ENCODE results near the gene CD207. TPM values are rescaled to one million over a fixed set of nuclear protein-coding genes. Genes with fewer than 3 reads are reported as not detected.

CD207 gene
- total and polyA plus RNA-seq, 2 donors from 2014 or later, result 0.66 TPM; not detected in 1

GRCh38 chr2:70852824-70853223 lies 17.2 kb upstream of the CD207 start:
- H3K9me3 ChIP-seq (ENCODE audit: control insufficient read depth in 2 of 3, insufficient read depth in 1 of 3, low read length in 3 of 3), result no peaks in the 10 kb centered on the region
- DNase-seq (no peak), FAIRE-seq (no peak)
- no peaks in the 10 kb centered on the region for H3K36me3 ChIP-seq (ENCODE audit: control insufficient read depth in 2 of 3, insufficient read depth in 3 of 3, low read length in 3 of 3)
- no peak overlapping the region for H3K4me3 ChIP-seq (ENCODE audit: low read length in 3 of 3)
- no peaks in the 10 kb centered on the region for H3K27me3 ChIP-seq (ENCODE audit: control insufficient read depth, insufficient read depth, low read length)
- H3K27ac ChIP-seq (ENCODE audit: low read depth in 2 of 2, low read length in 2 of 2), result no peak overlapping the region
- no peak overlapping the region for H3K9ac ChIP-seq (ENCODE audit: low read length in 3 of 3)
- intact Hi-C loops (cut with DNase I), result no loop called here
- no peaks in the 10 kb centered on the region for H3K4me1 ChIP-seq (ENCODE audit: control insufficient read depth in 2 of 3, insufficient read depth in 2 of 3, low read depth in 1 of 3, low read length in 3 of 3)
- TF ChIP-seq CTCF (IDR thresholded peaks at IDR 0.05; ENCODE audit: borderline replicate concordance, extremely low read depth, insufficient read depth), result no peak

- Histone ChIP-seq H3K4me1 (ENCODE audit: control insufficient read depth in 2 of 3, insufficient read depth in 2 of 3, low read depth in 1 of 3, low read length in 3 of 3) (no peaks in the 10 kb centered on the region), H3K36me3 (ENCODE audit: control insufficient read depth in 2 of 3, insufficient read depth in 3 of 3, low read length in 3 of 3) (no peaks in the 10 kb centered on the region), H3K27ac (ENCODE audit: low read depth in 2 of 2, low read length in 2 of 2) (no peak overlapping the region), H3K9me3 (ENCODE audit: control insufficient read depth in 2 of 3, insufficient read depth in 1 of 3, low read length in 3 of 3) (no peaks in the 10 kb centered on the region), H3K4me3 (ENCODE audit: low read length in 3 of 3) (no peak overlapping the region), H3K9ac (ENCODE audit: low read length in 3 of 3) (no peak overlapping the region), H3K27me3 (ENCODE audit: control insufficient read depth, insufficient read depth, low read length) (no peaks in the 10 kb centered on the region)
- TF ChIP-seq CTCF (IDR thresholded peaks at IDR 0.05; ENCODE audit: borderline replicate concordance, extremely low read depth, insufficient read depth), result no peak
- DNase-seq, result no peak
- no peak for FAIRE-seq
- intact Hi-C loops (cut with DNase I), result no loop called here
These were observed 16.1 kb upstream of the CD207 start for GRCh38 chr2:70851704-70852103.

DNA sequence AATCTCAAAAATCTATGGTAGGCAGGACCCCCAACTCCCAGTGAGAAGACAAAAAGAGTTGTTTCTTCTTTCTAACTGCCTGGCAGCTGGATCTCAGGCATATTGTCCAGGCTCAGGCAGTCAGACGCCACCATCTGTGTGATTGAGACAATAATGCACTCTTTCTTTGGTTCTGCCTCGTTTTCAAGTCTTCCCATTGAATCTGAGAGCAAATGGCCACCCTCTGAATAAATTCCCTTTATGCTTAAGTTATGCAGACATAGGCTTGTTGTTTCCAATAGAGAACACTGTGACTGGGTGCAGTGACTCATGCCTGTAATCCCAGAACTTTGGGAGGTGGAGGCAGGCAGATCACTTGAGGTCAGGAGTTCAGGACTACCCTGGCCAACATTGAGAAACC lies 15.3 kb upstream of the CD207 start:
- no peak overlapping the region for H3K9ac ChIP-seq (ENCODE audit: low read length in 3 of 3)
- H3K27ac ChIP-seq (ENCODE audit: low read depth in 2 of 2, low read length in 2 of 2), result no peak overlapping the region
- intact Hi-C loops (cut with DNase I), result no loop called here
- no peaks in the 10 kb centered on the region for H3K4me1 ChIP-seq (ENCODE audit: control insufficient read depth in 2 of 3, insufficient read depth in 2 of 3, low read depth in 1 of 3, low read length in 3 of 3)
- no peak overlapping the region for H3K4me3 ChIP-seq (ENCODE audit: low read length in 3 of 3)
- H3K36me3 ChIP-seq (ENCODE audit: control insufficient read depth in 2 of 3, insufficient read depth in 3 of 3, low read length in 3 of 3), result no peaks in the 10 kb centered on the region
- DNase-seq (peak in 1 of 5 donors; percentile 3), FAIRE-seq (no peak)
- H3K9me3 ChIP-seq (ENCODE audit: control insufficient read depth in 2 of 3, insufficient read depth in 1 of 3, low read length in 3 of 3), result no peaks in the 10 kb centered on the region
- H3K27me3 ChIP-seq (ENCODE audit: control insufficient read depth, insufficient read depth, low read length), result no peaks in the 10 kb centered on the region
- no peak for TF ChIP-seq CTCF (IDR thresholded peaks at IDR 0.05; ENCODE audit: borderline replicate concordance, extremely low read depth, insufficient read depth)

- Histone ChIP-seq H3K36me3 (ENCODE audit: control insufficient read depth in 2 of 3, insufficient read depth in 3 of 3, low read length in 3 of 3) (no peaks in the 10 kb centered on the region), H3K27ac (ENCODE audit: low read depth in 2 of 2, low read length in 2 of 2) (no peak overlapping the region), H3K27me3 (ENCODE audit: control insufficient read depth, insufficient read depth, low read length) (no peaks in the 10 kb centered on the region), H3K9ac (ENCODE audit: low read length in 3 of 3) (no peak overlapping the region), H3K4me1 (ENCODE audit: control insufficient read depth in 2 of 3, insufficient read depth in 2 of 3, low read depth in 1 of 3, low read length in 3 of 3) (no peaks in the 10 kb centered on the region), H3K4me3 (ENCODE audit: low read length in 3 of 3) (no peak overlapping the region), H3K9me3 (ENCODE audit: control insufficient read depth in 2 of 3, insufficient read depth in 1 of 3, low read length in 3 of 3) (no peaks in the 10 kb centered on the region)
- no peak for FAIRE-seq
- intact Hi-C loops (cut with DNase I), result no loop called here
- peak in 1 of 5 donors; percentile 45 for DNase-seq
- TF ChIP-seq CTCF (IDR thresholded peaks at IDR 0.05; ENCODE audit: borderline replicate concordance, extremely low read depth, insufficient read depth), result no peak
These were observed 6.8 kb upstream of the CD207 start for GRCh38 chr2:70842401-70842800.

Measured in kidney (tissue), 14 donors.